GM12892 (cell line): Measurements from ENCODE around the gene MGAT4A.

Experiments used
- DNase-seq: peaks from one replicate; pipeline ENCODE4 v3.0.0; 2011; ENCODE audit not compliant: insufficient read length
- FAIRE-seq: peaks from 2 replicates; lab custom pipeline; 2011; peaks lifted over from hg19 to GRCh38; lab: Jason Lieb, UNC
- POLR2A ChIP-seq: IDR thresholded peaks from 2 replicates; pipeline ENCODE4 v1.6.1; 2011; ENCODE audit warnings: low read depth, low read length, control low read depth
- POLR2AphosphoS5 ChIP-seq: IDR thresholded peaks from 2 replicates; pipeline ENCODE4 v1.6.1; 2011; ENCODE audit warnings: low read depth, low read length, control low read depth
- TAF1 ChIP-seq: IDR thresholded peaks from 2 replicates; pipeline ENCODE4 v1.6.1; 2011; ENCODE audit warnings: low read depth, mild to moderate bottlenecking, control low read depth, low read length, borderline replicate concordance

Gene MGAT4A

GRCh38 chr2:98771264-98771663 is 40.3 kb upstream of the MGAT4A start:
- no peak for TF ChIP-seq TAF1
- TF ChIP-seq POLR2A: no peak
- no peak for TF ChIP-seq POLR2AphosphoS5
- DNase-seq: no peak
- no peak for FAIRE-seq

DNA sequence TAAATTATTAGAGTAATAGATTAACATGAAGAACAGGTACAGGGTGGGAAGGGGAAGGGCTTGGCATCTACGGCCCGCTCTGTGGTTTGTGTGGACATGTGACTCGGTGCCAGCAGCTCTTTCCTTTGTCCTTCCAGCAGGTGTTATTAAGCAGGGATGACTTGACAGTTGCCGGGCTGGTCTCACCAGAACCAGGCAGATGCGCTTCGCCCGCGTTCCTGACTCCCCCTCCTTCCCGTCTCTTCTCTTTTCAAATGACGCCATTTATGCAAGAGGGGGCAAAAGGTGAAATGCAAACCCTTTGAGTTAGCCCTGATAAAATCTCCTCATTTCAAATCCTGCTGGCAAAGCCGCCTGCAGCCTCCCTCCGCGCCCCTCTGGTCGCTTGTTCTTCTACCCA is 38.9 kb upstream of the MGAT4A start:
- FAIRE-seq (no peak), DNase-seq (no peak)
- TF ChIP-seq TAF1 (no peak), POLR2AphosphoS5 (no peak), POLR2A (no peak)

- FAIRE-seq (no peak), DNase-seq (no peak)
- TF ChIP-seq POLR2AphosphoS5 (no peak), POLR2A (no peak), TAF1 (no peak)
These were observed 38.2 kb upstream of the MGAT4A start for GRCh38 chr2:98769114-98769476.

GRCh38 chr2:98768384-98769113 is 37.6 kb upstream of the MGAT4A start:
- FAIRE-seq: no peak

DNA sequence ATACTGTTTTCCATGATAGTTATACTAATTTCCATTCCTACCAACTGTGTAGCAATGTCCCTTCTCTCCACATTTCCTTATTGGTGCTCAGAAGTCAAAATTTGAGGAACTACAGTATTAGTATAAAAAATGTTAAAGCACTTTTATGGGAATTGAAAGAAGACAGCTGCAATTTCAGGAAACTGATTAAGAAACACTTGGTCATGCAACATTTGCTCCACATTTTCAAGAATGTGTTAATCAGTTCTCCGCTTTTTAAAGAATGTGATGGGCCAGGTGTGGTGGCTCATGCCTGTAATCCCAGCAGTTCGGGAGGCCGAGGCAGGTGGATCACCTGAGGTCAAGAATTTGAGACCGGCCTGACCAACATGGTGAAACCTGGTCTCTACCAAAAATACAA is 33.6 kb upstream of the MGAT4A start:
- DNase-seq (no peak), FAIRE-seq (no peak)
- TF ChIP-seq TAF1 (no peak), POLR2A (no peak), POLR2AphosphoS5 (no peak)

More at GRCh38 chr2:98768384-98769113, 37.6 kb upstream of the MGAT4A start:
- DNase-seq: no peak
- TF ChIP-seq POLR2A (no peak), TAF1 (no peak), POLR2AphosphoS5 (no peak)

DNA sequence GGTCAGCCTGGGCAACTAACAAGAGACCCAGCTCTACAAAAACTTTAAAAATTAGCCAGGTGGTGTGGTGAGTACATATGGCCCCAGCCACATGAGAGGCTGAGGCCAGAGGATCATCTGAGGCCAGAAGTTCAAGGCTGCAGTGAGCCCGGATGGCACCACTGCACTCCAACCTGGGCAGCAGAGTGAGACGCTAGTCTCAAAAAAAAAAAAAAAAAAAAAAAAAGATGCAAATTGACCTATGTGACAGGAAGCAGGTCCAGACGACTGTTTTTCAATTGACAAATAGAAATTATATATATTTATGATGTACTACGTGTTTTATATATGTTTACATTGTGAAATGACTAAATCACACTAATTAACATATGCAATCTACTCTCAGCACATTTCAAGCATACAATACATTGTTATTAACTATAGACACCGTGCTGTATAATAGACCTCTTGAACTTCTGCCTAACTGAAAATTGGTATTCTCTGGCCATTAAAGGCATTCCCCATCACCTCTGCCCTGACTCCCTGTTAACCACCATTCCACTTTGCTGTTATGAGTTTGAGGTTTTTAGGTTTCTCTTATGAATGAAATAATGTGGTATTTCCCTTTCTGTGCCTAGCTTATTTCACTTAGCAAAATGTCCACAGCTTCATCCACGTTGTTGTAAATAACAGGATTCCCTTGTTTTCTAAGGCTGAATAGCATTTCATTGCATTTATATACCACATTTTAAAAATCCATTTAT is 32.4 kb upstream of the MGAT4A start:
- TF ChIP-seq TAF1: no peak
- TF ChIP-seq POLR2A: no peak
- no peak for TF ChIP-seq POLR2AphosphoS5
- DNase-seq (no peak), FAIRE-seq (no peak)

DNA sequence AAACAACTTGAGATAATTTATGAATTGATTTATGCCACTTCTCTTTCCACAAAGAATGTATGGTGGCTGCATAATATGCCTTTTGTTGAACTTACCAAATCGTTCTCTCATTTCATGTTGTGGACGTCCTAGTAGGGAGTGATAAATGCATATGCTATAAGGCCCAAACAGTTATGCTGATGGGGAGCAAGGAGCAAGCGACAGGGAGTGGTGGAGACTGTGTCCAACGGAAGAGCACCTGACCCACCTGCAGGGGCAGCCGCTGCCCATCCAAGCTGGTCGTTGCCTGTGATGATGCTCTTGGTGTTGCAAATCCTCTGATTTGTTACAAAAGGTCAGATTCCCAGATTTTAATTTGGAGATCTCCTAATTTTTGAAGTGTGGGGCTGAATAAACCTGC is 31.0 kb upstream of the MGAT4A start:
- no peak for TF ChIP-seq TAF1
- TF ChIP-seq POLR2A: no peak
- no peak for TF ChIP-seq POLR2AphosphoS5
- DNase-seq: no peak
- no peak for FAIRE-seq

GRCh38 chr2:98761267-98761781 is 30.4 kb upstream of the MGAT4A start:
- FAIRE-seq: no peak
- TF ChIP-seq POLR2A: no peak
- no peak for DNase-seq

- FAIRE-seq (no peak), DNase-seq (no peak)
These were observed 29.1 kb upstream of the MGAT4A start for GRCh38 chr2:98759827-98760625.

DNA sequence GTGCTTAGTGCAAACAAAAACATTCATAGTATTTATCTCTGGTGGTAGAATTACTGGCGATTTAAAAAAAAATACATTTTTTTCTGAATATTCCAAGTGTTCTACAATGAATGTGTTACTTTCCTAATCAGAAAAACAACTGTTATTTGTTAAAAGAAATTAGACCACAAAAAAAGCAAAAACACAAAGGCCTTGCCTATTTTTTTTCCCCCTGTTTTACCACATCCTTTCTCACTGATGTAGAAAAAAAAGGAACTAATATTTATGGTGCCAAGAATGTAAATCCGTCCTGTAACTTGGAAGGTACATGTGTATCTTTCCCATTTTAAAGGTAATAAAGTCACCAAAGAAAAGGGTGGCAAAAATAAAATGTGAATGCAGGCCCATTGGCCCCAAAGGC is 28.4 kb upstream of the MGAT4A start:
- FAIRE-seq (no peak), DNase-seq (no peak)
- TF ChIP-seq TAF1: no peak

More at GRCh38 chr2:98759827-98760625, 29.1 kb upstream of the MGAT4A start:
- no peak for TF ChIP-seq TAF1
- TF ChIP-seq POLR2AphosphoS5: no peak
- no peak for TF ChIP-seq POLR2A

DNA sequence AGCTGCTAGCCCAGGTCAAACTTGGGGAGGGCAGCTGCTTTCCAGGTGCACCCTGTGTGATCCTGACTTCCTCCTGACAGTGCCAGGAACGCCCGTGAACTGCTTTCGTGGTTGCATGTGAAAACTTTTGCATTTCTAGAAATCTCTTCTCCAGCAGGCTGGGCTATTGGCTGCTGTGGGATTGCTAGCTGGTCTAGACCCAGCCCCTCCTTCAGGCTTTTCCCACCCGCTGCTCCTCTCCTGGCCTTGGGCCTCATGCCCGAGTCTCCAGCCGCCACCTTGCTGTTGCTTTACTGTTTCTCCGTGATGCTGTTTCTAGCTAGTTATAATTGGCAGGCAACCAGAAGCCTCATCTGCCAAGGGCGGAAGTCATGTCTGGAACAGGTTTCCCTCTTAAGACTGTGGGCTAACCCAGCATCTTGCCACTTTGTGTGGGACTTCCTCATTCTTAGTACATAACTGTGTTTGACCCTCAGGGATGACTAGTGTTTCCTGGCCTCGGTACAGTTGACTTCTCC is 27.0 kb upstream of the MGAT4A start:
- peak; percentile 94 for FAIRE-seq
- DNase-seq: peak; percentile 44
- TF ChIP-seq TAF1: no peak
- TF ChIP-seq POLR2A: no peak
- no peak for TF ChIP-seq POLR2AphosphoS5
